ENCODE results near the gene AGBL3.

DNA sequence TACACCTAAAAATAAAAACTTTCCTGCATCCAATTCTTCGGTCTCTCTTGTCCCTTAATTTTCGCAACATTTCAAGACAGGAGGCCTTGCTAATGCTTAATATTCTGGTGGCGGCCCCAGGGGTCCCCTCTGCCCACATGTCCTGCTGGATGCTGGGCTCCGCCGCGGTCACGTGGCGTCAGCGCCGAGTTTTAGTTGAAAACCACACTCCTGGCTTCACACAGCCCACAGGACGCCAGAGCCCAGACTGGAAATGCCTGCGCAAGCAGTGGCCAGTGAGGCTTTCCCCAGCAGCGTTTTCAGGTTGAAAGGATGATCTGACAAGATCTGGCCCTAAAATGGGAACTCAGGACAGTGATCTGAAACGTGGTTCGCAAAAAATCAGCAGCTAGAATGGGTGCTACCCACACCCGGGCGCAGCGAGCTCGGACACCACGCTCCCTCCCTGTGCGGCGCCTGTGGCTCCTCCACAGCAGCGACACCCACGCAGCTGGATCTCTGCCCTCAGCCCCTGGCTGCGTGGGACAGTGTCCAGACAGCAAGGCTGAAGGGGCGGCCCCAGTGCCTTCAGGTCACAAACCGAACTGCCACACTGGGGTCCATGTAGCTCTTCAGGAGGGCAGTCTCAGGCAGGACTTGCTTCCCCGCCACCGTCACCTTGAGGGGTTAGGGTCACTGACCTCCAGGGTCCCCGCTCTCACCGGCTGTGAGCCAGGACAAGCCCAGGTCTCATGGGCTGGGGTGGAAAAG lies 195.8 kb downstream of the AGBL3 start:
- TF ChIP-seq MCM2 (IDR thresholded peaks at IDR 0.05; ENCODE audit: low read depth) (no peak), GATAD2B (IDR thresholded peaks at IDR 0.05; ENCODE audit: borderline replicate concordance) (no peak), ZNF354B (CRISPR knock-in tag; IDR thresholded peaks at IDR 0.05) (no peak), ZBTB33 (CRISPR knock-in tag; IDR thresholded peaks at IDR 0.05) (no peak), KDM4B (IDR thresholded peaks at IDR 0.05; ENCODE audit: borderline replicate concordance in 2 of 2, low read depth in 1 of 2) (no peak), ERF (CRISPR knock-in tag; IDR thresholded peaks at IDR 0.05) (no peak), ZFP1 (CRISPR knock-in tag; IDR thresholded peaks at IDR 0.05) (no peak), ZNF695 (CRISPR knock-in tag; IDR thresholded peaks at IDR 0.05) (no peak)
